OCI-M2 (cell line): ENCODE data around the gene WDCP.
"Not testable (repeated sequence)": the region's sequence is repeated elsewhere in the genome, so short reads cannot be mapped to it uniquely, and the experiment has no call there.

Experiments
- DNase-seq: peaks from one replicate; lab custom pipeline; 2025; ENCODE audit not compliant: unreplicated experiment; lab: John Stamatoyannopoulos, UW

WDCP gene

GRCh38 chr2:24046930-24047702 is at the start of gene WDCP:
Gene WDCP, minus strand, starts transcription at chr2:24047391. Its CDS starts 7,897 bp downstream, at chr2:24039494.
- DNase-seq, result peak; percentile 84

- not testable (repeated sequence) for DNase-seq
These were observed 48.0 kb upstream of the WDCP start for GRCh38 chr2:24095171-24095677.

- not testable (repeated sequence) for DNase-seq
These were observed 46.1 kb upstream of the WDCP start for GRCh38 chr2:24093270-24093669.

- DNase-seq, result no peak
These were observed 41.7 kb upstream of the WDCP start for GRCh38 chr2:24088821-24089359.

GRCh38 chr2:24087032-24087431 is 39.8 kb upstream of the WDCP start:
- no peak for DNase-seq

- DNase-seq, result no peak
These were observed 39.0 kb upstream of the WDCP start for GRCh38 chr2:24086241-24086640.

GRCh38 chr2:24085200-24085489 is 38.0 kb upstream of the WDCP start:
- no peak for DNase-seq

GRCh38 chr2:24084386-24085199 is 37.4 kb upstream of the WDCP start, which contains the start of gene TP53I3:
Gene TP53I3, minus strand, starts transcription at chr2:24084834. Its CDS starts 508 bp downstream, at chr2:24084326.
- peak; percentile 55 for DNase-seq

- peak; percentile 42 for DNase-seq
These were observed 36.6 kb upstream of the WDCP start for GRCh38 chr2:24083567-24084385.

GRCh38 chr2:24082787-24083566 is 35.8 kb upstream of the WDCP start:
- DNase-seq, result no peak

GRCh38 chr2:24080701-24081100 is 33.5 kb upstream of the WDCP start:
- DNase-seq, result no peak

GRCh38 chr2:24077879-24078278 is 30.7 kb upstream of the WDCP start:
- DNase-seq, result no peak

GRCh38 chr2:24077535-24077877 is 30.3 kb upstream of the WDCP start:
- DNase-seq, result no peak

- DNase-seq, result no peak
These were observed 29.8 kb upstream of the WDCP start for GRCh38 chr2:24076849-24077534.

GRCh38 chr2:24075915-24076848 is 29.0 kb upstream of the WDCP start, which contains the start of gene SF3B6:
Gene SF3B6, minus strand, starts transcription at chr2:24076326. Its CDS starts 97 bp downstream, at chr2:24076229.
- DNase-seq, result peak; percentile 75

- no peak for DNase-seq
These were observed 28.1 kb upstream of the WDCP start for GRCh38 chr2:24075259-24075658.

GRCh38 chr2:24073816-24074215 is 26.6 kb upstream of the WDCP start:
- no peak for DNase-seq

- DNase-seq, result no peak
These were observed 25.1 kb upstream of the WDCP start for GRCh38 chr2:24072259-24072658.
